HG03342 (cell line): ENCODE data around the gene MXI1.

ENCODE experiments used
- ATAC-seq: cut with Tn5 transposase; IDR thresholded peaks from one replicate; pipeline ENCODE4 v1.9.1; 2021; ENCODE audit warnings: mild to moderate bottlenecking, moderate library complexity; ENCODE audit not compliant: unreplicated experiment

Gene MXI1

GRCh38 chr10:110207011-110207804 lies at the start of gene MXI1:
TSS of gene MXI1 (plus strand) at chr10:110207605. CDS start at chr10:110207809, 204 bp downstream.
- ATAC-seq: peak; percentile 47

DNA sequence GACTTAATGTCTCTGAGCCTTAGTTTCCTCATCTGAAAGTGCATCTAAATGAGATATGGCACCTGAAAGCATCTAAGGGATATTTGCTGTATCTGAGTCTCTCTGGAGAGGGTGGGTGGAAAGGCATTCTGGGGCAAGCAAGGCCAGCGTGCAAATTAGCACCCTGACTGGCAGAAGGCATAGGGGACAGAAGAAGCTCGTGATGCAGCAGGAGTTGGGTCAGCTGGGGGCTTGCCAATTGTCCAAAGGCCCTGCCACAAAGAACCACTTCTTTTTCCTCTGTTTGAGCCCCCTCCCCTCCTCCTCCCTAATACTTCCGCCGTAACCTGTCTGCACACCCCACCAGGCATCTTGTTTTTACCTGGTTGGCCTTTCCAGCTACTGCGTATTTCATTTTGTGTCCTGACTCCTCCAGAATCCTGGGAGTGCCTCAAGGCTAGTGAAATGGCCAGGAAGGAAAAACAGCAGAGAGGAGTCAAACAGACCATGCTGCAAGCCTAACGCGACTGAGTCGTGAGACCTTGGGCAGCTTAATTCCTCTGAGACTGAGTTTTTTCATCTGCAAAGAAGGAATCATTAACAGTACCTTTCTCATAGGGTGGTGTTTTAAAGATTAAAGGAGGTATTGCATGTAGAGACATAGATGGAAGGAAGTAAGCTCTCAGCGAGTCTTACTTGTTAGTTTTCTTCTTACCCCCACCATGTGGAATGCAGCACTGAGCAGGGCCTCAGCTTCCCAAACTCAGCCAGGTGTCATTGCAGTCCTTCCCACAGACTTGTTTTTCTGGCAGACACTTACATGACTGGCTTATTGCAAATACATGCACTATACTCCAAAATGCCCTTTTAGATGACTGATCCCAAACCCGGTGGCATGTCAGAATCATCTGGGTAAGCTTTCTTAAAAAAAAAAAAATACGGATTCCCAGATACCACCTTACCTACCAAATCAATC lies 49.1 kb upstream of the MXI1 start:
- no peak for ATAC-seq

GRCh38 chr10:110160081-110160480 lies 47.3 kb upstream of the MXI1 start:
- ATAC-seq: no peak

GRCh38 chr10:110160522-110160921 lies 46.9 kb upstream of the MXI1 start:
- no peak for ATAC-seq

- no peak for ATAC-seq
Measured at GRCh38 chr10:110162741-110163145, 44.7 kb upstream of the MXI1 start.

DNA sequence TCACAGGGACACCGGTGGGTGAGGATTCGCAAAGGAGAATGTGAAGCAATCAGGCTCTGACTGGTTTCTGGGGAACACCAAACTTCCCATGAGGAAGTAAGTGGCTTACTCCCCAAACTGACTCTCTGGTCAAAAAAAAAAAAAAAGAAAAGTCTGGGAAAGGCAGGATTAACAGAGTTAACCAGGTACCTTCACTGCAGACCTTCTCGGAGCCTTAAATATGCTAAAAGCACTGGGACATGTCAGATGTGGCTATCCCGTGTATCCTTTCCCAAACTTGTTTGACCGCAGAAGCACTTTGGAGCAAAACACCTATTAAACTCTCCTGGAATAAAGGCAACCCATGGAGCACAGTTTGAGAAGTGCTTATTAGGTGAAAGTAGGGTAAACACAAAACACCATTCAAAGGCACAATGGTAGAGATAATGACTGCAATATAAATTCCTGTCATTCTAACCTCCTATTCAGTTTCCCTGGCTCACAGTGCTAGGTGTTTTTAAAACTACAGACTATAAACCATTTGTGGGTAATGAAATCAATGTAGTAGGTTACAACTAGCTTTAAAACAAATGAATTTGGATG lies 44.1 kb upstream of the MXI1 start:
- no peak for ATAC-seq

- ATAC-seq: no peak
Measured at GRCh38 chr10:110163841-110164240, 43.6 kb upstream of the MXI1 start.

DNA sequence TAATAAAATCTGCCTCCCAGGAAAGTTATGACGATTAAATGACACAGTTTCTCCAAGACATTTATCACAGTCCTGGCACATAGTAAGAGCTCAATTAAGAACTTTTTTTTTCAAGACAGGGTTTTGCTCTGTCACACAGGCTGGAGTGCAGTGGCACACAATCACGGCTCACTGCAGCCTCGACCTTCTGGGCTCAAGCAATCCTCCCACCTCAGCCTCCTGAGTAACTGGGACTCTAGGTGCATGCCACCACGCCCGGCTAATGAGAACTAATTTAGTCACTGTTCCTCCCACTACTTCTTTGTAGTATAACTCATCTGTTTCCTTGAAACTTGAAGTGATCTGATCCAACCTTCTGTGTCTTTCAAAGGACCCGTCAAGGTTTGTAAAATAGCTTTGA lies 42.2 kb upstream of the MXI1 start:
- no peak for ATAC-seq

DNA sequence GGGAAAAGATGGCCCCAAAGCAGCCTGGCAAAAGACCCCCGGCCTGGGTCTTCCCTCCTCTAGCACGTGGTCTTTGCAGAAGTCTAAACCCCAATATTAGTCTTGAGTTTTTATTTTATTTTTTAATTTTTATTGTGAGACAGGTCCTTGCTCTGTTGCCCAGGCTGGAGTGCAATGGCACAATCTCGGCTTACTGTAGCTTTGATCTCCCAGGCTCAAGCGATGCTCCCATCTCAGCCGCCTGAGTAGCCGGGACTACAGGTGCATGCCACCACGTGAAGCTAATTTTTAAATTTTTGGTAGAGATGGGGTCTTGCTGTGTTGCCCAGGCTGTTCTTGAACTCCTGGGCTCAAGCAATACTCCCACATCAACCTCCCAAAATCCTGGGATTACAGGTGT lies 40.3 kb upstream of the MXI1 start:
- ATAC-seq: no peak

- ATAC-seq: no peak
Measured at GRCh38 chr10:110168601-110169481, 38.6 kb upstream of the MXI1 start.

DNA sequence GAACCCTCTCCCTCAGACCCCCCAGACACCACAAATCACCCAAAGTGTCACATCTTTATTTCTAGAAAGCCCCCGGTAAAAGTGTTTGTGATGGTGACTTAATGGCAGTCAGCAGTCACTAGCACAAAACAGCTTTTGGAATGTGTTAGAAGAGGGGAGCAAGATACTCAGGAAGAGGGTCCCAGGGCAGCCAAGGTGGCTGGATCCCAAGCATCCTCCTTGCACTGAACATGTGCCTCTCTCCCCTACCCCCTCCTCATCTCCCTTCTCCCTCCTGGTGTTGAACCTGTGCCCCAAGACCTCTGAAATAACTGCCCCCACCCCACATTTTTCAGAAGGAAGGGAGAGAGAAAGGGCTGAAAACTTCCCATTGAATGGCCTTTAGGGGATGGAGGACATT lies 37.8 kb upstream of the MXI1 start:
- no peak for ATAC-seq

GRCh38 chr10:110170142-110170971 lies 37.0 kb upstream of the MXI1 start:
- no peak for ATAC-seq

GRCh38 chr10:110171032-110171431 lies 36.4 kb upstream of the MXI1 start:
- no peak for ATAC-seq

DNA sequence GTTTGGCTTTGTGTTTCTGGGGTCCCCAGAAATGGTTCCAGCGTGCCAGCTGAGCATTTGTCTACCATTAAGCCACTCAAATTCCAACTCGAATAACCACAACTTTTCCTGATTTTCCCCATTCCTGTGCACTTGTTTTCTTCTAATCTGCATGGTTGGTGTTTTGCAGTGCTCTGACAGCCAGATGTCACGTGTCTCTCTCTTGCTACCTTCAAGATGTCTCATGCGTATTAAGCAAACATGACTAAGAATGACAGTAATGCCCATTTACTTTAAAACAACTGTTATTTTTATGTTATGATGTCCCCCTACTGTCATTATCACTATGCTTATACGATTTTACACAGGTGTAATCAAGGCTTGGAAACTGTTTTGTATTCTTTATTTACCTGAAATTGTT lies 35.2 kb upstream of the MXI1 start:
- ATAC-seq: no peak

DNA sequence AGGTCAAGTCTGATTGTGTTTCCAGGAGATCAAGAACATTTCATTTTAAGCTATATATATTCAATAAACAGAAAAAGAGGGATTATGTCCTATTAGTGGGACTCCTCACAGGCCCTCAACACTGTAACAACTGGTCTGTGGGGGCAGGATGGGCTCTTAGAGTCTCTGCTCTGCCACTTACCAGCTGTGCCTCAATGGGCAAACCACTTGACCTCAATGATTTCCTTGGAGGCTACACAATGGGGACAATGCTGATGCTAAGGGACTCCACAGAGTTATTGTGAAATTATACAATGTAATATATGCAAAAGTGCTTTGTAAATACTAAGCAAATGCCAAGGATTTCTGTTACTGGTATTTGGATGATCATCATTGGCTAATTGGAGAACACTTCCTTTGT lies 33.2 kb upstream of the MXI1 start:
- ATAC-seq: no peak

DNA sequence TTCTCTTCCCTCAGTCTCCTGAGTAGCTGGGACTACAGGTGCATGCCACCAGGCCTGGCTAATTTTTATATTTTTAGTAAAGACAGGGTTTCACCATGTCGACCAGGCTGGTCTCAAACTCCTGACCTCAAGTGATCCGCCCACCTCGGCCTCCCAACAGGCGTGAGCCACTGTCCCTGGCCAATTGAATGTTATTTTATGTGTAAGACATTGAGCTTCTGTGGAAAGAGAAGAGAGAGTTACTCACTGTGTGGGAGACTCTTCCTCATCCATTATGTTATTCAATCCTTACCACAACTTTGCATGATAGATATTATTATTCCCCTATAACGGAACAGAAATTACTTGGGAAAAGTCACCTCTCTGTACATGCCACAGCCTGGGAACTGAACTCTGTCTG lies 32.6 kb upstream of the MXI1 start:
- no peak for ATAC-seq

- no peak for ATAC-seq
Measured at GRCh38 chr10:110175406-110175805, 32.0 kb upstream of the MXI1 start.

DNA sequence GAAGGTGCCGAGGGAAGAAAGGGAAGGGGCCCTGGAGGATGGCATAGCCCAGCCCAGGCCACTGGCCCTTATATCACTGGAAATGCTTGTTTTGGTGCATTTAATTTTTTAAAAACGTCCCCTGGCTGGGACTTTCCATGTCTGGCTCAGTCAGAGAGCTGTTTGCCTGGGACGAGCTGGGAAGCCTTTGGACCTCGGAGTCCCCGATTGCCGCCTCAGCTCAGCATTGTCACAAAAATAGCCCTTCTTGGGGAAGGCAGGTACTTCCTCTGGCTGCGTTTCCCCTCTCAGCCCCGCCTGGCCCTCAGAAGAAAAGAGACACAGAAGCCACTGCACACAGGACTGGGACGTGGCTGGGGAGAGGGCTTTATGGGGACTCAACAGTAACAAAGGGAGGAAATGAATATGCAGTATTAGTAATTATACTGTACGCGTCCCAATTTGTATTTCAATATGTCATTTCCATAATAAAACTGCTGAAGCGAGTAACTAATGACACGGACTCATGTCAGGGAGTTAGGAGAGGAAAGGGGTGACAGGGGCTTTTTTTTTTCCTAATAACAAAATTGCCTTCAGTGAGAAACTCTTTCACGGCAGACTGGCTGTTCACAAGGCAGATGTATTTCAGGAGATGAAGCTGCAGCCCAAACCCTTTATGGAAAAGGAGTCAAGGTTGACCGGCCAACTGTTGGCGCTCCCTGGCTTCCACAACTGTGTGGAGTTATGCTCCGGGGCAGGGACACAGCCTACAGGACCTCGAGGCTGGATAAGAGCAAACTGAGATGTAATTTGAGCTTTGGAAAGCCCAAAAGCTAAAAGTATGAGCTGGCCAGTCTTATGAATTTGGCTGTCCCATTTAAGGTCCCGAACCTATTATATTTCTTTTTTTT lies 31.0 kb upstream of the MXI1 start:
- ATAC-seq: no peak

GRCh38 chr10:110179220-110179619 lies 28.2 kb upstream of the MXI1 start:
- no peak for ATAC-seq
